Heart right ventricle (tissue), 16 donors: ENCODE data around the gene MCTP1. TPM values are rescaled to one million over a fixed set of nuclear protein-coding genes. Genes with fewer than 3 reads are reported as not detected.

Experiments used
- ATAC-seq, 8 donors: fragments of 200-7000 bp; cut with Tn5 transposase; one replicate each; pipeline ENCODE4 v1.9.1; 2020; ENCODE audit warnings: mild to moderate bottlenecking in 8 of 8, moderate library complexity in 8 of 8, moderate number of reproducible peaks in 1 of 8
- DNase-seq, 2 donors: peaks; one replicate each; pipeline ENCODE4 v3.0.0-alpha.2; 2020
- H3K27ac ChIP-seq, 10 donors: fragments of 200-600 bp; sonication (generic) in 2 of 10; one replicate each; pipeline versions ENCODE4 v1.5.0 to v1.8.0; 2020 to 2022; ENCODE audit warnings: mild to moderate bottlenecking in 3 of 10
- H3K27me3 ChIP-seq, 7 donors: fragments of 200-600 bp; one replicate each; pipeline ENCODE4 v1.8.0; 2021 to 2022; ENCODE audit warnings: mild to moderate bottlenecking in 2 of 7
- H3K36me3 ChIP-seq, 9 donors: fragments of 200-600 bp; sonication (generic) in 1 of 9; one replicate each; pipeline versions ENCODE4 v1.5.0 to v1.8.0; 2020 to 2022; ENCODE audit warnings: mild to moderate bottlenecking in 2 of 9
- H3K4me1 ChIP-seq, 9 donors: fragments of 200-600 bp; sonication (generic) in 1 of 9; one replicate each; pipeline versions ENCODE4 v1.5.0 to v1.8.0; 2020 to 2022; ENCODE audit warnings: mild to moderate bottlenecking in 4 of 9
- H3K4me3 ChIP-seq, 10 donors: fragments of 200-600 bp; sonication (generic) in 2 of 10; one replicate each; pipeline versions ENCODE4 v1.5.0 to v1.8.0; 2020 to 2022; ENCODE audit warnings: mild to moderate bottlenecking in 7 of 10, moderate library complexity in 2 of 10
- H3K9me3 ChIP-seq, 11 donors: fragments of 200-600 bp in 10 of 11; sonication (generic) in 2 of 11; one replicate each; pipeline versions ENCODE4 v1.5.0 to v1.8.0; 2013 to 2022; ENCODE audit warnings: mild to moderate bottlenecking in 2 of 11, control low read depth in 1 of 11, moderate library complexity in 1 of 11
- WGBS, 2 donors: extraction: QIAGEN DNeasy Blood & Tissue Kit; methylation state at CpG; one replicate each; pipeline ENCODE4 v1.1.7; 2013; ENCODE audit warnings: inconsistent platforms in 1 of 2; 5-methylcytosine and 5-hydroxymethylcytosine counted together
- intact Hi-C, 10 donors: fragments of 100-400 bp; cut with DNase I; formaldehyde crosslinking; loops; one replicate each; pipeline versions ENCODE4 v1.11.1 to v1.14.2; 2022
- polyA plus RNA-seq, 2 donors: library from polyadenylated mRNA; stranded (reverse); fragments of 200-250 nt; gene quantifications; one replicate each; pipeline ENCODE4 v1.2.3, GENCODE V29; 2013
- total RNA-seq, 10 donors: library from RNA; stranded (reverse); fragmentation: NEBNext Ultra II Directional in 3 of 10; extraction: Animal tissue kit (Norgen Biotek cat#: 25700) in 3 of 10; gene quantifications; one replicate each; pipeline versions ENCODE4 v1.2.1 to v1.2.4, GENCODE V29; 2021 to 2023
- TF ChIP-seq, protein P1 (sequence below), 9 donors: fragments of 200-600 bp; sonication (generic) in 2 of 9; IDR thresholded peaks; one replicate each; pipeline versions ENCODE4 v1.5.0 to v1.8.0; 2021 to 2022; ENCODE audit warnings: antibody characterized with exemption in 9 of 9, mild to moderate bottlenecking in 5 of 9, moderate library complexity in 1 of 9
- donor health status: Arrhythmogenic right ventricular cardiomyopathy.
- donor health status: ischemic (EF 13 %, LVEDD 7.1; RV severe dilation, severe dysfunction).
- donor health status: healthy with polysubstance abuse.
- donor health status: DM: no; HTN: yes; CAD: no.
- donor health status: DM: no; HTN: no; CAD: no.
- donor health status: ischemic (EF 25% LVEDD 6.9; RV normal size, moderate dysfunction).
- donor health status: ischemic (EF 25% LVEDD 5.7; RV mildly dilated, moderate dysfunction).
- donor health status: healthy.
- donor health status: DM: yes; HTN: yes; CAD: no.
- donor health status: Ischemic cardiomyopathy.
- donor health status: ischemic (EF 35%, LVEDD 5.7; RV mildly dilated, moderate dysfunction).
- donor health status: nonischemic (EF 11% LVEDD 7.7; RV severe dilation, severe dysfunction).
- donor health status: DM: yes; HTN: yes; CAD: no.
- donor health status: PGD.
- donor health status: ischemic (EF 29% LVEDD 5.4; RV normal size, mild dysfunction).
- donor health status: nonischemic (EF 23%, LVEDD 6.1; RV moderate dilation, normal function).

Gene MCTP1
- total and polyA plus RNA-seq, 12 donors, result 1.3 to 19.7 (median 5.3) TPM

- TF ChIP-seq, protein P1, sequence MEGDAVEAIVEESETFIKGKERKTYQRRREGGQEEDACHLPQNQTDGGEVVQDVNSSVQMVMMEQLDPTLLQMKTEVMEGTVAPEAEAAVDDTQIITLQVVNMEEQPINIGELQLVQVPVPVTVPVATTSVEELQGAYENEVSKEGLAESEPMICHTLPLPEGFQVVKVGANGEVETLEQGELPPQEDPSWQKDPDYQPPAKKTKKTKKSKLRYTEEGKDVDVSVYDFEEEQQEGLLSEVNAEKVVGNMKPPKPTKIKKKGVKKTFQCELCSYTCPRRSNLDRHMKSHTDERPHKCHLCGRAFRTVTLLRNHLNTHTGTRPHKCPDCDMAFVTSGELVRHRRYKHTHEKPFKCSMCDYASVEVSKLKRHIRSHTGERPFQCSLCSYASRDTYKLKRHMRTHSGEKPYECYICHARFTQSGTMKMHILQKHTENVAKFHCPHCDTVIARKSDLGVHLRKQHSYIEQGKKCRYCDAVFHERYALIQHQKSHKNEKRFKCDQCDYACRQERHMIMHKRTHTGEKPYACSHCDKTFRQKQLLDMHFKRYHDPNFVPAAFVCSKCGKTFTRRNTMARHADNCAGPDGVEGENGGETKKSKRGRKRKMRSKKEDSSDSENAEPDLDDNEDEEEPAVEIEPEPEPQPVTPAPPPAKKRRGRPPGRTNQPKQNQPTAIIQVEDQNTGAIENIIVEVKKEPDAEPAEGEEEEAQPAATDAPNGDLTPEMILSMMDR (IDR thresholded peaks at IDR 0.05), result no peak
- Histone ChIP-seq H3K4me3 (no peak overlapping the region), H3K27ac (no peak overlapping the region), H3K27me3 (no peaks in the 10 kb centered on the region), H3K9me3 (no peaks in the 10 kb centered on the region), H3K4me1 (no peaks in the 10 kb centered on the region), H3K36me3 (peaks cover 0 to 23% (median 0%) of the 10 kb centered on the region in 9 donors)
- WGBS, 2 donors, result 33 to 40% methylated on average over 2 of the region's 2 CpGs
- intact Hi-C loops, result no loop called here
- no peak for DNase-seq
- ATAC-seq, result no peak
Observed at GRCh38 chr5:94857111-94857510, 427.8 kb downstream of the MCTP1 start.

DNA sequence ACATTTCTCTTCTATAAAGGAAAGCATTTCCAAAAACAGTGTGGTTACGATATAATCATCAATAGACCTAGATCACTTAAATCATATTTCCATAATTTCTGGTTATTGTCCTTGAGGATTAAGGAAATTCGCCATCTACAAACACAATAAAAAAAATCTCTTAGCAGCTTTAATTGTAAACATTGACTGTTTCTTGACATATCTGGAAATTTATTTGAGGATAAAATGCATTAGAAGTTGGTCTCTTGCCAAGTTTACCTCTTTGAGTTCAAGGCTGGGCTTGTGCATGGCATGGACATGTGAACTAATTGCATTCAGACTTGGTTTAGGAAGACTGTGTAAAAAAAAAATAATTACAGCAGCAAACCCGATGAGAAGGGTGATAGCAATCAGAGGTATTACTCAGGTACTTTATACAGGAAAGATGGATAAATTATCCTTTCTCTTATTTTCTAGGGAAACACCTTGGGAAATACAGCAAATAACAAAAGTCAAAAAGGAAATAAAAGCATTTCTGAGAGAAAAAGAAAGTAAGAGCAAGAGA, 428.6 kb downstream of the MCTP1 start:
- H3K4me3 ChIP-seq, result no peak overlapping the region
- H3K27me3 ChIP-seq, result no peaks in the 10 kb centered on the region
- intact Hi-C loops, result no loop called here
- 84 to 87% methylated on average over 3 of the region's 3 CpGs for WGBS, 2 donors
- no peaks in the 10 kb centered on the region for H3K9me3 ChIP-seq
- H3K36me3 ChIP-seq, result peaks cover 0 to 18% (median 0%) of the 10 kb centered on the region in 9 donors
- no peaks in the 10 kb centered on the region for H3K4me1 ChIP-seq
- ATAC-seq, result no peak
- TF ChIP-seq, protein P1 (IDR thresholded peaks at IDR 0.05), result no peak
- no peak for DNase-seq
- H3K27ac ChIP-seq, result no peak overlapping the region

DNA sequence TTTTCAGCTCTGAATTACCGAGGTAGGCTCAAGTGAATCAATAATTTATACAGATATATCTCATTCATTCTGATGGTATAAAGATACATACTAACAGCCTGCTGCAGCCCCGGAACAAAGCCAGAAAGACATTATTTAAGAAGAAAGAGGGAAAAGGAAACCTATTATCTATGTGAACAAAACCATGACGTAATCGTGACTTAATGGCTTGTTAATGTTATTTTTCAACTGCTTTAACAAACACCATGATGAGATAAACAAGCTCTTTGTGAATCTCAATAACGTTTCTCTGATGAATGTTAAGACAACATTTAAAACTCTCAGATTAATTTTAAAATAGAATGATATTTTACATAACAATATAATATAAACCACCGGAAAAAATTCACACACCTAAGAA, 429.4 kb downstream of the MCTP1 start:
- Histone ChIP-seq H3K9me3 (no peaks in the 10 kb centered on the region), H3K27me3 (no peaks in the 10 kb centered on the region), H3K4me3 (no peak overlapping the region), H3K4me1 (no peaks in the 10 kb centered on the region), H3K36me3 (peaks cover 0 to 13% (median 0%) of the 10 kb centered on the region in 9 donors), H3K27ac (no peak overlapping the region)
- TF ChIP-seq, protein P1 (IDR thresholded peaks at IDR 0.05), result no peak
- 68% methylated on average over 6 of the region's 6 CpGs for WGBS, 2 donors
- ATAC-seq (no peak), DNase-seq (no peak)
- intact Hi-C loops, result no loop called here

DNA sequence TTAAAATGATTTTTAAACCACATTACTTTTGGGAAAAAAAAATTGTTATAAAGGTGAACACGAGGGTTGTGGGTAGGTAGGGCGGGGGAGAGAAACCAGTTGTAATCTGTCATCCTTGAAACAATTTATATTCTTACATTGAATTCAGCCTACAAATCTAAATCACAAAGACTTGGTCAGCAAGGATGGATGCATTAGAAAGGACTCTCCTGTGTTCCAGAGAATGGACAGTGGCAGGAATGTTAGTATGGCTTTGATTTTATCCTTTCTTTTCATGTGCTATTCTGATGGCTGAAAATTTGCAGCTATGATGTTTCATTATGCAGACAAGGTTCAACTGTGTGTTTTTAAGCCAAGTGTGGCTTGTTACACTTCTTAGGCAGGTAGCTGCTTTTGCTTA, 431.8 kb downstream of the MCTP1 start:
- Histone ChIP-seq H3K4me1 (peaks cover 0 to 5% (median 0%) of the 10 kb centered on the region in 9 donors), H3K27me3 (no peaks in the 10 kb centered on the region), H3K36me3 (peaks cover 0 to 7% (median 0%) of the 10 kb centered on the region in 9 donors), H3K27ac (no peak overlapping the region), H3K4me3 (no peak overlapping the region), H3K9me3 (no peaks in the 10 kb centered on the region)
- intact Hi-C loops, result no loop called here
- ATAC-seq (no peak), DNase-seq (no peak)
- WGBS, 2 donors, result 71 to 84% methylated on average over 2 of the region's 2 CpGs
- TF ChIP-seq, protein P1 (IDR thresholded peaks at IDR 0.05), result no peak
